Panc1 (cell line): Measurements from ENCODE around the gene PHC1.

Experiments
- CTCF ChIP-seq: fragments of 450-650 bp; IDR thresholded peaks from 2 replicates; pipeline ENCODE4 v1.5.1; 2017; ENCODE audit warnings: mild to moderate bottlenecking
- POLR2AphosphoS5 ChIP-seq: IDR thresholded peaks from 2 replicates; pipeline ENCODE4 v1.6.1; 2012; ENCODE audit warnings: mild to moderate bottlenecking, low read depth, low read length, moderate library complexity
- REST ChIP-seq, 2 experiments: IDR thresholded peaks; 2 replicates each; pipeline ENCODE4 v1.6.1; 2011 to 2012; ENCODE audit warnings: low read depth in 2 of 2, control low read depth in 1 of 2, low read length in 1 of 2, mild to moderate bottlenecking in 1 of 2, moderate library complexity in 1 of 2; ENCODE audit not compliant: insufficient read depth in 1 of 2
- SIN3A ChIP-seq: IDR thresholded peaks from 2 replicates; pipeline ENCODE4 v1.6.1; 2012; ENCODE audit warnings: low read depth, mild to moderate bottlenecking, low read length, moderate library complexity, borderline replicate concordance; ENCODE audit not compliant: insufficient read depth

DNA sequence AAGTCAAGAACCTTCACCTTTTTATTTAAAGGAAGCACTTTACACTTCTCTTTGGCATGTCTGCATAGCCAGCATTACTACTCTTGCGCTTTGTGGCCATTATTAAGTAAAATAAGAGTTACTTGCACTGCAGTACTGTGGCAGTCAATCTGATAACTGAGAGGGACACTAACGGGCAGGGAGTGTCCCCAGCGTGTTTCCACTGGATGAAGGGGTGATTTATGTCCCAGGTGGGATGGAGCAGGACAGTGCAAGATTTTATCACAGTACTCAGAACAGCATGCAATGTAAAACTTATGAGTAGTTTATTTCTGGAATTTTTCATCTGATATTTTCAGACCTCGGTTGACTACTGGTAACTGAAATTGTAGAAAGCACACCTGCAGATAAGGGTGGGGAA is 43.3 kb downstream of the PHC1 start:
- TF ChIP-seq SIN3A: no peak
- TF ChIP-seq CTCF: no peak
- no peak for TF ChIP-seq POLR2AphosphoS5
- no peak for TF ChIP-seq REST (IDR thresholded peaks at IDR 0.05; ENCODE audit: insufficient read depth in 1 of 2, low read depth in 2 of 2, low read length in 1 of 2)
